ENCODE measurements around the gene RMRP.

DNA sequence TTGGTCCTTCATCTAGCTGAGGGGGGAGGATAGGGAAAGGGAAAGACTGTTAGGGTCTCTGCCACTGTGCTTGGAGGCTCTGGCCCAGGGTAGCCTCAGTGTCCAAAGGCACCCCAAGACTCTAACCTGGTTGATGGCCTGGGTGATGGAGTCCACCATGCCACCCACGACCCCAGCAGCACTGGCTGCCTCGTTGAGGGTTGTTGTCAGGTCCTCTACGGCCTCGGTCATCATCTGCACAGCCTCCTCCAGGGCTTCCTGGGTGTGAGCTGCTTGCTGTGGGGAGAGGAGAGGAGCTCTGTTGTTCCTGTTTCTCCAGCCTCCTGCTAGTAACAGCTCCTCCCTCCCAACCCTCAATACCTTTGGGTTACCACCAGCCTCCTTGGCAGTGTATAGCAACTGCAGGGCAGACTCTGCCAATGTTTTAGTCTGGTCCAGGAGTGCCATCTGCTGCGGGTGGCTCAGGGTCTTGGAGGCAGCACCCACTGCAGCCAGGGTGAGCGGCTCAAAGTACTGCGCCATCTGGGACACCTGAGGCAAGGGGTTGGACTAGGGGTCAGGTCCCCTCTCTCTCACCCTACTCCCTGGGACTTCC lies 48.1 kb upstream of the RMRP start:
- TF ChIP-seq CTCF (IDR thresholded peaks at IDR 0.05) (no peak), POLR2A (IDR thresholded peaks at IDR 0.05) (no peak)

Data from lower leg skin (tissue), 3 donors.